Lung (tissue), 12 donors: ENCODE results near the gene OTOA. TPM values are rescaled to one million over a fixed set of nuclear protein-coding genes. Genes with fewer than 3 reads are reported as not detected.
"Not testable (repeated sequence)": the region's sequence is repeated elsewhere in the genome, so short reads cannot be mapped to it uniquely, and the experiment has no call there.

ENCODE experiments used
- ATAC-seq: fragments of 200-7000 bp; cut with Tn5 transposase; one replicate; pipeline ENCODE4 v1.9.1; 2020; ENCODE audit warnings: moderate number of reproducible peaks; ENCODE audit not compliant: insufficient read depth, low FRiP score
- DNase-seq, 3 donors: peaks; one replicate each; pipeline ENCODE4 v3.0.0-alpha.2; 2013 to 2017
- H3K27ac ChIP-seq, 2 donors: one replicate each; pipeline ENCODE4 v1.5.1; 2013; ENCODE audit warnings: mild to moderate bottlenecking in 2 of 2, moderate library complexity in 2 of 2, control low read depth in 1 of 2, inconsistent platforms in 1 of 2, low read depth in 1 of 2, low read length in 1 of 2
- H3K27me3 ChIP-seq, 3 donors: one replicate each; pipeline ENCODE4 v1.5.1; 2013; ENCODE audit warnings: low read length in 2 of 3; ENCODE audit not compliant: control insufficient read depth in 3 of 3, insufficient read depth in 3 of 3
- H3K36me3 ChIP-seq, 4 donors: one replicate each; pipeline ENCODE4 v1.5.1; 2013; ENCODE audit warnings: low read length in 4 of 4, mild to moderate bottlenecking in 1 of 4, moderate library complexity in 1 of 4; ENCODE audit not compliant: control insufficient read depth in 4 of 4, insufficient read depth in 4 of 4
- H3K4me1 ChIP-seq, 5 donors: one replicate each; pipeline ENCODE4 v1.5.1; 2013; ENCODE audit warnings: low read length in 5 of 5, mild to moderate bottlenecking in 2 of 5, moderate library complexity in 1 of 5; ENCODE audit not compliant: control insufficient read depth in 5 of 5, insufficient read depth in 5 of 5
- H3K4me3 ChIP-seq: one replicate; pipeline ENCODE4 v1.5.1; 2013; ENCODE audit warnings: mild to moderate bottlenecking, control low read depth, moderate library complexity
- H3K9ac ChIP-seq, 2 donors: one replicate each; pipeline ENCODE4 v1.5.1; 2013; ENCODE audit warnings: low read length in 2 of 2, control low read depth in 1 of 2; ENCODE audit not compliant: insufficient read depth in 1 of 2
- H3K9me3 ChIP-seq, 4 donors: one replicate each; pipeline ENCODE4 v1.5.1; 2013; ENCODE audit warnings: low read length in 3 of 4, mild to moderate bottlenecking in 1 of 4, moderate library complexity in 1 of 4; ENCODE audit not compliant: control insufficient read depth in 4 of 4, insufficient read depth in 3 of 4
- WGBS, 2 donors: extraction: QIAGEN DNeasy Blood & Tissue Kit; methylation state at CpG; one replicate each; pipeline ENCODE4 v1.1.7; 2013; 5-methylcytosine and 5-hydroxymethylcytosine counted together
- polyA plus RNA-seq, 2 donors: library from polyadenylated mRNA; stranded (reverse); fragments of 200-250 nt; gene quantifications; one replicate each; pipeline ENCODE4 v1.2.1, GENCODE V29; 2013
- total RNA-seq, 2 donors: library from RNA; depleted of rRNA in 1 of 2; stranded (reverse); fragments of >200 nt in 1 of 2; gene quantifications; one replicate each; pipeline ENCODE4 v1.2.1, GENCODE V29; 2014 to 2021
- TF ChIP-seq, protein P1 (sequence below): IDR thresholded peaks from 2 replicates; pipeline ENCODE4 v1.5.1; 2012; ENCODE audit warnings: mild to moderate bottlenecking; ENCODE audit errors: control extremely low read depth, extremely low read depth
- donor health status: control.
- donor health status: control.
- donor health status: Bipolar disorder and iron deficiency.
- donor health status: healthy.
- donor health status: DM: yes; HTN: yes; CAD: no.

The OTOA gene
- total and polyA plus RNA-seq, 4 donors = 0.18 to 1.3 (median 0.59) TPM

DNA sequence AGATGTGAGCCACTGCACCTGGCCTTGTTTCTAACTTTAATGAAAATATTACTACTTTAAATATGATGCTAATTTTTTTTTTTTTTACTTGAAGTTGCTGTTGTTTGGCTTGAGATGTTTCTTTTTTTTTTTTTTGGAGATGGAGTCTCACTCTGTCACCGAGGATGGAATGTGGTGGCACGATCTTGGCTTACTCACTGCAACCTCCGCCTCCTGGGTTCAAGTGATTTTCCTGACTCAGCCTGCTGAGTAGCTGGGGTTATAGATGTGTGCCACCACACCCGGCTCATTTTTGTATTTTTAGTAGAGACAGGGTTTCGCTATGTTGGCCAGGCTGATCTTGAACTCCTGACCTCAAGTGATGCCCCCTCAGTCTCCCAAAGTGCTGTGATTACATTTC lies 35.0 kb upstream of the OTOA start:
- 94 to 95% methylated on average over 5 of the region's 5 CpGs for whole genome bisulfite sequencing, 2 donors
- Histone ChIP-seq H3K27me3 (no peaks in the 10 kb centered on the region), H3K4me1 (peaks cover 0 to 6% (median 0%) of the 10 kb centered on the region in 5 donors), H3K9me3 (no peaks in the 10 kb centered on the region), H3K27ac (no peak overlapping the region), H3K4me3 (no peak overlapping the region), H3K36me3 (peaks cover 0 to 24% (median 17%) of the 10 kb centered on the region in 4 donors), H3K9ac (no peak overlapping the region)
- TF ChIP-seq, protein P1, sequence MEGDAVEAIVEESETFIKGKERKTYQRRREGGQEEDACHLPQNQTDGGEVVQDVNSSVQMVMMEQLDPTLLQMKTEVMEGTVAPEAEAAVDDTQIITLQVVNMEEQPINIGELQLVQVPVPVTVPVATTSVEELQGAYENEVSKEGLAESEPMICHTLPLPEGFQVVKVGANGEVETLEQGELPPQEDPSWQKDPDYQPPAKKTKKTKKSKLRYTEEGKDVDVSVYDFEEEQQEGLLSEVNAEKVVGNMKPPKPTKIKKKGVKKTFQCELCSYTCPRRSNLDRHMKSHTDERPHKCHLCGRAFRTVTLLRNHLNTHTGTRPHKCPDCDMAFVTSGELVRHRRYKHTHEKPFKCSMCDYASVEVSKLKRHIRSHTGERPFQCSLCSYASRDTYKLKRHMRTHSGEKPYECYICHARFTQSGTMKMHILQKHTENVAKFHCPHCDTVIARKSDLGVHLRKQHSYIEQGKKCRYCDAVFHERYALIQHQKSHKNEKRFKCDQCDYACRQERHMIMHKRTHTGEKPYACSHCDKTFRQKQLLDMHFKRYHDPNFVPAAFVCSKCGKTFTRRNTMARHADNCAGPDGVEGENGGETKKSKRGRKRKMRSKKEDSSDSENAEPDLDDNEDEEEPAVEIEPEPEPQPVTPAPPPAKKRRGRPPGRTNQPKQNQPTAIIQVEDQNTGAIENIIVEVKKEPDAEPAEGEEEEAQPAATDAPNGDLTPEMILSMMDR = no peak
- DNase-seq (no peak), ATAC-seq (no peak)

DNA sequence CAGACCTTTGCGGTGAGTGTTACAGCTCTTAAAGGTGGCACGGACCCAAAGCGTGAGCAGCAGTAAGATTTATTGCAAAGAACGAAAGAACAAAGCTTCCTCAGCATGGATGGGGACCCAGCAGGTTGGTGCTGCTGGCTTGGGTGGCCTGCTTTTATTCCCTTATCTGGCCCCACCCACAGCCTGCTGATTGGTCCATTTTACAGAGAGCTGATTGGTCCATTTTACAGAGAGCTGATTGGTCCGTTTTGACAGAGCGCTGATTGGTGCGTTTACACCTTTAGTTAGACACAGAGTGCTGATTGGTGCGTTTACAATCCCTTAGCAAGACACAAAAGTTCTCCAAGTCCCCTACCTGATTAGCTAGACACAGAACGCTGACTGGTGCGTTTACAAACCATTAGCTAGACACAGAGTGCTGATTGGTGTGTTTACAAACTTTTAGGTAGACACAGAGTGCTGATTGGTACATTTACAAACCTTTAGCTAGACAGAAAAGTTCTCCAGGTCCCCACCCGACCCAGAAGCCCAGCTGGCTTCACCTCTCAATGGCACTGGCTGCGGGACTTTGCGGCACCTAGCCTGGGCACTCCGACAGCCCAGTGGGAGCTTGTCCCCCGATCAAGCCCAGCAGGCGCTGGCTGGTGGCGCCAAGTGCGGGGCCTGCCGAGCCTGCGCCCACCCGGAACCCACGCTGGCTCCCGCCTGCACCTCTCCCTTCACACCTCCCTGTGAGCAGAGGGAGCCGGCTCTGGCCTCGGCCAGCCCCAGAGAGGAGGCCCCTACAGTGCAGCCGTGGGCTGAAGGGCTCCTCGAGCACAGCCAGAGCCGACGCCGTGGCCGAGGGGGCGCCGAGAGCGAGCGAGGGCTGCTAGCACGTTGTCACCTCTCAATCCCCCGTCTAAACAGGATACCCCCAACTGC lies 33.9 kb upstream of the OTOA start:
- not testable (repeated sequence) for H3K9me3 ChIP-seq, H3K4me3 ChIP-seq, ATAC-seq, DNase-seq, H3K27me3 ChIP-seq, H3K9ac ChIP-seq, H3K27ac ChIP-seq, H3K4me1 ChIP-seq
- peaks cover 0 to 23% (median 17%) of the 10 kb centered on the region in 4 donors for H3K36me3 ChIP-seq
- 99% methylated on average over 37 of the region's 37 CpGs for WGBS, 2 donors

DNA sequence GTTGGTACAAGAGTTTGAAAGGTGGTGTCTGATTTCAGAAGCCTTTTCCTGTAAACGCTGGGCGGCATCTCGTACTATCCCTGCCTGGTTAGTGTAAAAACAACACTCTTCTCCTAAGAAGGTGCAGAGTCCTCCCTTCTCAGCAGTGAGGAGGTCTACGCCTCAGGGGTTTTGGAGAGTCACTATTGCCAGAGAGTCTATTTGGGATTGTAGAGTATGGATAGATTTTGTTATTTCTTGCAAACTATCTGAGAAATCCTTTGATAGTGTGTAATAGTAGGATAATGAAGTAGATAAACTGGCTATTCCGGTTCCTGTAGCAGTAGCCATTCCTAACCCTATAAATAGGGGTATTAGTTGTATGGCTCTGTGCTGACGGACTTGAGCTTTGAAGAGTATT lies 32.9 kb upstream of the OTOA start:
- ATAC-seq, H3K27ac ChIP-seq, H3K9ac ChIP-seq, H3K27me3 ChIP-seq, H3K4me1 ChIP-seq, H3K9me3 ChIP-seq, DNase-seq, H3K4me3 ChIP-seq: not testable (repeated sequence)
- H3K36me3 ChIP-seq = peaks cover 0 to 21% (median 14%) of the 10 kb centered on the region in 4 donors
- 69 to 80% methylated on average over 6 of the region's 6 CpGs for WGBS, 2 donors

DNA sequence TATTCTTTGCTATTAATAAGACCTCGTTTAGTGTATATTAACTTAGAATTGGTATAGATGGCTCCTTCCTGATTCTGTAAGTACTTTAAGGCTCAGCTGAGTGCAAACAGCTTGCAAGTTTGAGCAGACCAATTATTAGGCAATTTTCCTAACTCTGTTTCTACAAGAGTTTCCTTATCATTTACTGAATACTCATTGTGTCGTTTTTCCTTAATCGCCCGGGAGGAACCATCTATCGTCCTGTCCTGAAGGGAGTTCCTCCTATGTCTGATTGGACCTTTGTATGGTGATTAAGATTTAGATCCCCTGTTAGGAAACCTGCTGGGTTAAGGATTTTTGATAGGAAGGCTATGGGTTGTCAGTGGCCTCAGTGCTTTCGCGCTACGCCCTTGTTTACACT lies 32.4 kb upstream of the OTOA start:
- H3K27ac ChIP-seq, H3K9me3 ChIP-seq, DNase-seq, H3K27me3 ChIP-seq, H3K4me3 ChIP-seq, H3K9ac ChIP-seq, H3K4me1 ChIP-seq, ATAC-seq: not testable (repeated sequence)
- 48 to 57% methylated on average over 8 of the region's 8 CpGs for WGBS, 2 donors
- peaks cover 0 to 21% (median 12%) of the 10 kb centered on the region in 4 donors for H3K36me3 ChIP-seq

DNA sequence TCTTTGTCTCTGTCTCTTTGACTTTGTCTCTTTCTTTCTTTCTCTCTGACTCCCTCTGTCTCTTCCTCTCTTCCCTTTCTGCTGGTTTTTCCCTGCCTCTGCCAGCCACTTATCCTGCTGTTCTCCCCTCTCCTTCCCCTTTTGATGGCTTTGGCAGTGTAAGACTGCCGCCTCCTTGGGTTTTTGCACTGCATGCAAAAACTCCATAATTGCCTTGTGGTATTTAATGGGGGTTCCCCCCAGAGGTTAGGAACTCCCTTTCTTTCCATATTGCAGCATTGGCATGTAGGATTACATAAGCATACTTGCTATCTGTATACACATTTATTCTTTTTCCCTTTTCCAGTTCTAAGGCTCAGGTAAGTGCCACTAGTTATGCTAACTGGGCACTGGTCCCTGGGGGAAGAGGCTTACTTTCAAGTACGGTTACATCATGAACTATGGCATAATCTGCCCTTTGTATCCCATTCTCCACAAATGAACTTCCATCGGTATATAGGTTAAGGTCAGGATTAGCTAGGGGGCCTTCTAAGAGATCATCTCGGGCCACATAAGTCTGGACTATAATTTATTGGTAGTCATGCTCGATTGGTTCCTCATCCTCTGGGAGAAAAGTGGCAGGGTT lies 31.7 kb upstream of the OTOA start:
- not testable (repeated sequence) for H3K9ac ChIP-seq, H3K4me3 ChIP-seq, ATAC-seq, H3K27ac ChIP-seq, H3K4me1 ChIP-seq, H3K9me3 ChIP-seq, DNase-seq, H3K27me3 ChIP-seq
- H3K36me3 ChIP-seq = peaks cover 0 to 21% (median 10%) of the 10 kb centered on the region in 4 donors
- 69 to 74% methylated on average over 5 of the region's 5 CpGs for WGBS, 2 donors
